ENCODE data around the gene B4GALT7. TPM values are rescaled to one million over a fixed set of nuclear protein-coding genes. Genes with fewer than 3 reads are reported as not detected.

The B4GALT7 gene
- total and polyA plus RNA-seq, 2 experiments from 2014 or later, result 35.2 to 53.5 TPM

DNA sequence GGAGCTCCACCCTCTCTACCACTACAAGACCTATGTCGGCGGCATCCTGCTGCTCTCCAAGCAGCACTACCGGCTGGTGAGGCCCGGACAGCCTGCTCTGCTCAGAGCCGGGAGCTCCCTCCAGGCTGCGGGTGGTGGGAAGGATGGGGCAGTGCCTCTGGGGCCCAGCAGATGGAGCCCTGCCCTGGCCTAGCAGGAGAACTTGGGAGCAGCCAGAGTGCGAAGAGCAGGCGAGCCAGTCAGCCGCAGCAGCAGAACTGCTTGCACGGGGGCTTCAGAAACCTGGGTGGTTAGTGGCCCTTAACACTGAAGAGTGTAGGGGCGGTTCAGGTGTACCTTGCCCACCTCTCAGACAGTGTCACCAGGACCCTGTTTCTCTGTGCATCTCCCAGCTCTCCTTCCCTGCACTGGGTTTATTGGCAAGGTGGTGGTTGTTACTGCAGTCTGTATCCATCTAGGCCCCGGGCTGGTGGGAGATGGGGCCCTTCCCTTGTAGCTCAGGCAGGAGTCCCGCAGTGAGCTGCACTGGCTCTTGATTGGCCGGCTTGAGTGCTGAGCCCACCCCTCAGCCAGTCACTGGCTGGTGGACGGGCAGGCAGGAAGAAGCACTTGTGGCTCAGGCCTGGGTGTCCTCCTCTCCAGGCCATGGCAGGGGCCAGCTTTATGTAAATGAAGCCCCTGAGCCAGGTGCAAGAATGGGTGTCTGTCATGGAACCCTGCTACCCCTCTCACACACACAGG is 7.7 kb downstream of the B4GALT7 start:
- no peak overlapping the region for H3K4me2 ChIP-seq (ENCODE audit: unreplicated experiment)
- no peaks in the 10 kb centered on the region for H3K79me2 ChIP-seq (ENCODE audit: insufficient read depth)
- in situ Hi-C loops (cut with MboI), result loop anchor here (25.0 kb wide), 1 partner anchor 555 kb away; the partner anchor contains the start of gene NHP2
- no peaks in the 10 kb centered on the region for H3K36me3 ChIP-seq (ENCODE audit: low read depth)
- H3K27me3 ChIP-seq (replicated peaks; ENCODE audit: insufficient read depth), result no peaks in the 10 kb centered on the region
- H3K4me3 ChIP-seq, result no peak overlapping the region
- H2AFZ ChIP-seq, result no peak overlapping the region
- no peak overlapping the region; the same call in 1 of the 2 replicates for H3K9ac ChIP-seq
- H4K20me1 ChIP-seq (ENCODE audit: insufficient read depth), result no peaks in the 10 kb centered on the region
- H3K27ac ChIP-seq, result no peak overlapping the region
- TF ChIP-seq EZH2 (IDR thresholded peaks at IDR 0.05; ENCODE audit: insufficient read depth, poor library complexity, severe bottlenecking) (no peak), EZH2phosphoT487 (IDR thresholded peaks at IDR 0.05; ENCODE audit: insufficient read depth, low read depth) (no peak)
- H3K4me1 ChIP-seq (ENCODE audit: insufficient read depth), result no peaks in the 10 kb centered on the region
- peak; percentile 90 for DNase-seq
- H3F3A ChIP-seq (ENCODE audit: insufficient read depth), result no peaks in the 10 kb centered on the region
- WGBS, 2 experiments (ENCODE audit: low coverage in 1 of 2, low lambda C conversion rate in 2 of 2, missing lambda C conversion rate in 2 of 2), result 17 to 18% methylated on average over 15 of the region's 15 CpGs
- H3K9me3 ChIP-seq (ENCODE audit: low read depth), result no peaks in the 10 kb centered on the region
- H3K9me2 ChIP-seq (ENCODE audit: insufficient read depth), result no peaks in the 10 kb centered on the region

DNA sequence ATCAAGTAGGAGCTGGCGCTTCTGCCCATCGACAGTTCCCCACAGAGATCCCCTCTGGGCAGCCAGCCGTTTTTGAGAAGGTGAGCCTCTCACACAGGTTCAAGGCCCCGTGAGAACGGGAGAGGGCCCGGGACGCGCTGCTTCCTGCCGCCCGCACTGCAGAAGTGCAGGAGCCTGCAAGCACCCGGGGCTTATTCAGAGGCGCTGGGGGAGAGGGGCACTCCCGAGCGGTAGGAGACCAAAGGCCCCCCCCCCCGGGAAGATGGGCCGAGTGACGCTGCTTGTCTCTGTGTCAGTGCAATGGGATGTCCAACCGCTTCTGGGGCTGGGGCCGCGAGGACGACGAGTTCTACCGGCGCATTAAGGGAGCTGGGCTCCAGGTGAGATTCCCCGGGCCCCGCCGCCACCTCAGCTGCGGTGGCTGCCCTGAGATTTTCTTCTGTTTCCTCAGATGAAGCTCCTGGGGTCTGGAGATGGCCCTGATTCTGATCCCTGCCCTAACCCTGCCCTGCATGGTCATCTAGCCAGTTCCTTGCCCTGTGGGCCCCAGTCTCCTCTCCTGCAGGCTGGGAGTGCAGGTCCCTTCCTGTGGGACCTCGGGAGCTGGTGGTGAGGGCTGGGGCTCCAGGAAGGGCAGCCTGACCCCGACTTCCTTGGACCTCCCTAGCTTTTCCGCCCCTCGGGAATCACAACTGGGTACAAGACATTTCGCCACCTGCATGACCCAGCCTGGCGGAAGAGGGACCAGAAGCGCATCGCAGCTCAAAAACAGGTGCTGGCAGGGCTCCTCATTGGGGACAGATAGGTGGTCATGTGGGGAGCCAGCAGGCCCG is 8.5 kb downstream of the B4GALT7 start:
- no peaks in the 10 kb centered on the region for H3K9me3 ChIP-seq (ENCODE audit: low read depth)
- H3K27me3 ChIP-seq (replicated peaks; ENCODE audit: insufficient read depth), result no peaks in the 10 kb centered on the region
- H3F3A ChIP-seq (ENCODE audit: insufficient read depth), result no peaks in the 10 kb centered on the region
- no peaks in the 10 kb centered on the region for H3K36me3 ChIP-seq (ENCODE audit: low read depth)
- H3K79me2 ChIP-seq (ENCODE audit: insufficient read depth), result no peaks in the 10 kb centered on the region
- H3K4me2 ChIP-seq (ENCODE audit: unreplicated experiment), result no peak overlapping the region
- WGBS, 2 experiments (ENCODE audit: low coverage in 1 of 2, low lambda C conversion rate in 2 of 2, missing lambda C conversion rate in 2 of 2), result 90 to 94% methylated on average over 26 to 36 of the region's 37 CpGs
- no peaks in the 10 kb centered on the region for H4K20me1 ChIP-seq (ENCODE audit: insufficient read depth)
- TF ChIP-seq EZH2 (IDR thresholded peaks at IDR 0.05; ENCODE audit: insufficient read depth, poor library complexity, severe bottlenecking), result no peak
- no peak for TF ChIP-seq EZH2phosphoT487 (IDR thresholded peaks at IDR 0.05; ENCODE audit: insufficient read depth, low read depth)
- no peak overlapping the region for H3K27ac ChIP-seq
- H3K4me3 ChIP-seq, result no peak overlapping the region
- H3K9me2 ChIP-seq (ENCODE audit: insufficient read depth), result no peaks in the 10 kb centered on the region
- H2AFZ ChIP-seq, result no peak overlapping the region
- no peaks in the 10 kb centered on the region for H3K4me1 ChIP-seq (ENCODE audit: insufficient read depth)
- no peak for DNase-seq
- in situ Hi-C loops (cut with MboI), result loop anchor here (25.0 kb wide), 1 partner anchor 554 kb away; the partner anchor contains the start of gene NHP2
- no peak overlapping the region for H3K9ac ChIP-seq

DNA sequence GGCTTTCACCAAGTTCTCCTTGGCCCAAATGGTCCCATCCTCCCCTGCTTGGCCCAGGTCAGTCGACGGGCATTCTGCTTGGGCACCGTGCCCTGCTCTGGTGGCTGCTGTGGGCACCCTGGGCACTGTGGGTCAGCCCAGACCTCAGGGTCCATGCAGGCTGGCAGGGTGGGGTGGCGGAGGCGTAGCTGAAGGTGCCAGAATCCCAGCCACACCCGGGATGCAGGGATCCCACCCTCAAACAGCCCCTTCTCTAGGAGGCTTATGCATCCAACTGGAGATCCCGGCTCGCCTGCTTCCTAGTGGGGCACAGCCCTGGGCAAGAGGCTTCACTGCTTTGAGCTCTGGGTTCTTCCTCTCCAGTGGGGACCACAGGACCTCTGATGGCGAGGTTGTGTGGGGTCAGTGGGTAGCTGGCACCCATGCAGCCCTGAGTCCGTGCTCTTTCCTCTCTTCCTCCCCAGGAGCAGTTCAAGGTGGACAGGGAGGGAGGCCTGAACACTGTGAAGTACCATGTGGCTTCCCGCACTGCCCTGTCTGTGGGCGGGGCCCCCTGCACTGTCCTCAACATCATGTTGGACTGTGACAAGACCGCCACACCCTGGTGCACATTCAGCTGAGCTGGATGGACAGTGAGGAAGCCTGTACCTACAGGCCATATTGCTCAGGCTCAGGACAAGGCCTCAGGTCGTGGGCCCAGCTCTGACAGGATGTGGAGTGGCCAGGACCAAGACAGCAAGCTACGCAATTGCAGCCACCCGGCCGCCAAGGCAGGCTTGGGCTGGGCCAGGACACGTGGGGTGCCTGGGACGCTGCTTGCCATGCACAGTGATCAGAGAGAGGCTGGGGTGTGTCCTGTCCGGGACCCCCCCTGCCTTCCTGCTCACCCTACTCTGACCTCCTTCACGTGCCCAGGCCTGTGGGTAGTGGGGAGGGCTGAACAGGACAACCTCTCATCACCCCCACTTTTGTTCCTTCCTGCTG is 9.4 kb downstream of the B4GALT7 start:
- no peak for DNase-seq

More for the DNA sequence above, 9.4 kb downstream of the B4GALT7 start:
- H3K4me1 ChIP-seq (ENCODE audit: insufficient read depth), result no peaks in the 10 kb centered on the region
- no peak overlapping the region for H2AFZ ChIP-seq
- in situ Hi-C loops (cut with MboI), result loop anchor here (25.0 kb wide), 1 partner anchor 553 kb away; the partner anchor contains the start of gene NHP2
- no peaks in the 10 kb centered on the region for H4K20me1 ChIP-seq (ENCODE audit: insufficient read depth)
- H3F3A ChIP-seq (ENCODE audit: insufficient read depth), result no peaks in the 10 kb centered on the region
- no peak overlapping the region for H3K27ac ChIP-seq
- no peaks in the 10 kb centered on the region for H3K9me2 ChIP-seq (ENCODE audit: insufficient read depth)
- H3K79me2 ChIP-seq (ENCODE audit: insufficient read depth), result no peaks in the 10 kb centered on the region
- TF ChIP-seq EZH2phosphoT487 (IDR thresholded peaks at IDR 0.05; ENCODE audit: insufficient read depth, low read depth) (no peak), EZH2 (IDR thresholded peaks at IDR 0.05; ENCODE audit: insufficient read depth, poor library complexity, severe bottlenecking) (no peak)
- no peak overlapping the region for H3K9ac ChIP-seq
- no peaks in the 10 kb centered on the region for H3K9me3 ChIP-seq (ENCODE audit: low read depth)
- H3K4me2 ChIP-seq (ENCODE audit: unreplicated experiment), result no peak overlapping the region
- no peak overlapping the region for H3K4me3 ChIP-seq
- WGBS, 2 experiments (ENCODE audit: low coverage in 1 of 2, low lambda C conversion rate in 2 of 2, missing lambda C conversion rate in 2 of 2), result 77 to 82% methylated on average over 20 to 21 of the region's 21 CpGs
- H3K36me3 ChIP-seq (ENCODE audit: low read depth), result no peaks in the 10 kb centered on the region
- no peaks in the 10 kb centered on the region for H3K27me3 ChIP-seq (replicated peaks; ENCODE audit: insufficient read depth)

Measured in GM23248 (cell line).